ENCODE results near the gene GIGYF2. TPM values are rescaled to one million over a fixed set of nuclear protein-coding genes. Genes with fewer than 3 reads are reported as not detected.

The GIGYF2 gene
- total RNA-seq, 1 donor, result 63.9 TPM

DNA sequence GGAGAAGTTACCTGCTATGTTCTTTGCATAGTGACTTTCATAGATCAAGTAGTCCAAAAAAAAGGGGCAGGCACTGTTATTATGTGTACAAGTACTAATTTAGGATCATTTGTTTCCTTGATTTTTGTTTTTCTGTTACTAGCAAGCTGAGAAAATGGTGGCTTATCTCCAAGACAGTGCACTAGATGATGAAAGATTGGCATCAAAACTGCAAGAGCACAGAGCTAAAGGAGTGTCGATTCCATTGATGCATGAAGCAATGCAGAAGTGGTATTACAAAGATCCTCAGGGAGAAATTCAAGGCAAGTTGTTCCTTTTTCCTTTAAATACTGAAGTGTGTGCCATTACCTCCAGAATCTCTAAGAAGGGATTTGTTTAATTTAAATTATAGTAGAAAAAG is 98.8 kb downstream of the GIGYF2 start:
- TF ChIP-seq, protein P1, sequence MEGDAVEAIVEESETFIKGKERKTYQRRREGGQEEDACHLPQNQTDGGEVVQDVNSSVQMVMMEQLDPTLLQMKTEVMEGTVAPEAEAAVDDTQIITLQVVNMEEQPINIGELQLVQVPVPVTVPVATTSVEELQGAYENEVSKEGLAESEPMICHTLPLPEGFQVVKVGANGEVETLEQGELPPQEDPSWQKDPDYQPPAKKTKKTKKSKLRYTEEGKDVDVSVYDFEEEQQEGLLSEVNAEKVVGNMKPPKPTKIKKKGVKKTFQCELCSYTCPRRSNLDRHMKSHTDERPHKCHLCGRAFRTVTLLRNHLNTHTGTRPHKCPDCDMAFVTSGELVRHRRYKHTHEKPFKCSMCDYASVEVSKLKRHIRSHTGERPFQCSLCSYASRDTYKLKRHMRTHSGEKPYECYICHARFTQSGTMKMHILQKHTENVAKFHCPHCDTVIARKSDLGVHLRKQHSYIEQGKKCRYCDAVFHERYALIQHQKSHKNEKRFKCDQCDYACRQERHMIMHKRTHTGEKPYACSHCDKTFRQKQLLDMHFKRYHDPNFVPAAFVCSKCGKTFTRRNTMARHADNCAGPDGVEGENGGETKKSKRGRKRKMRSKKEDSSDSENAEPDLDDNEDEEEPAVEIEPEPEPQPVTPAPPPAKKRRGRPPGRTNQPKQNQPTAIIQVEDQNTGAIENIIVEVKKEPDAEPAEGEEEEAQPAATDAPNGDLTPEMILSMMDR (IDR thresholded peaks at IDR 0.05; ENCODE audit: insufficient read depth, low read depth, low read length), result no peak
- peak; percentile 33 for DNase-seq (ENCODE audit: low read depth)
- H3K4me3 ChIP-seq (ENCODE audit: low read depth, low read length), result no peak overlapping the region

DNA sequence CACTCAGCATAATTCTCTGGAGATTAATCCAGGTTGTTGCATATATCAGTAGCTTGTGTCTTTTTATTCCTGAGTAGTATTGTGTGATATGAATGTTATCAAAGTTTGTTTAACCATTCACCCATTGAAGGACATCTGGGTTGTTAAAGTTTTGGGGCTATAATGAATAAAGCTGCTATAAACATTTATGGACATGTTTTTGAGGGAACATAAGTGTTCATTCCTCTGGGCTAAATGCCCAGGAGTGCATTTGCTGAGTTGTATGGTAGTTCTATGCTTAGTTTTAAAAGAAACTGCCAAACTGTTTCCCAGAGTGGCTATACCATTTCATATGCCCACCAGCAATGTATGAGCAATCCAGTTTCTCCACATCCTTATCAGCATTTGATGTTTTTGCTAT is 101.1 kb downstream of the GIGYF2 start:
- TF ChIP-seq, protein P1 (IDR thresholded peaks at IDR 0.05; ENCODE audit: insufficient read depth, low read depth, low read length), result no peak
- no peak overlapping the region for H3K4me3 ChIP-seq (ENCODE audit: low read depth, low read length)
- no peak for DNase-seq (ENCODE audit: low read depth)

DNA sequence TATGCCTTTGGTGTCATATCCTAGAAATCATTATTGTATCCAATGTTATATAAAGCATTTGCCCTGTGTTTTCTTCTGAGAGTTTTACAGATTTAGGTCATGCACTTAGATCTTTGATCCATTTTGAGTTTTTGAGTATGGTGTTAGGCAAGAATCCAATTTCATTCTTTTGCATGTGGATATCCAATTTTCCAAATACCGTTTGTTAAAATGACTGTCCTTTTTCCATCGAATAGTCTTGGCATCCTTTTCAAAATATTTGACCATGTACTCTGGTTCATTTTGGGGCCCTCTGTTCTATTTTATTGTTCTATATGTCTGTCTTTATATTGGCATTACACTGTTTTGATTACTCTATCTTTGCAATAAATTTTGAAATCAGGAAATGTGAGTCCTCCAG is 103.0 kb downstream of the GIGYF2 start:
- no peak for DNase-seq (ENCODE audit: low read depth)
- TF ChIP-seq, protein P1 (IDR thresholded peaks at IDR 0.05; ENCODE audit: insufficient read depth, low read depth, low read length), result no peak

DNA sequence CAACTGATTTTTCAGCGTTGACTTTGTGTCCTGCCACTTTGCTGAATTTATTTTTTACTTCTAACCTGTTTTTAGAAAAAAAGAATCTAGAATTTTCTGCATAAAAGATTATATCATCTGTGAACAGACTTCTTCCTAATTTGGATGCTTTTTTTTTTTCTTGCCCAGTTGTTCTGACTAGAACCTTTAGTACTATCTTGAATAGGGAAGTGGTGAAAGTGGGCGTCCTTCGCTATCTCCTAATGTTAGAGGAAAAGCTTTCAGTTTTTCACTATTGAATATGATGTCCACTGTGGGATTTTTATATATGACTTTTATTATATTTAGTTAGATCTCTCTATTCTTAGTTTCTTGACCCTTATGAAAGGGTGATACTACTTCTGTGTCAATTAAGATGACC is 105.0 kb downstream of the GIGYF2 start:
- TF ChIP-seq, protein P1 (IDR thresholded peaks at IDR 0.05; ENCODE audit: insufficient read depth, low read depth, low read length), result no peak
- H3K4me3 ChIP-seq (ENCODE audit: low read depth, low read length), result no peak overlapping the region
- no peak for DNase-seq (ENCODE audit: low read depth)

More for the DNA sequence above, 103.0 kb downstream of the GIGYF2 start:
- no peak overlapping the region for H3K4me3 ChIP-seq (ENCODE audit: low read depth, low read length)

DNA sequence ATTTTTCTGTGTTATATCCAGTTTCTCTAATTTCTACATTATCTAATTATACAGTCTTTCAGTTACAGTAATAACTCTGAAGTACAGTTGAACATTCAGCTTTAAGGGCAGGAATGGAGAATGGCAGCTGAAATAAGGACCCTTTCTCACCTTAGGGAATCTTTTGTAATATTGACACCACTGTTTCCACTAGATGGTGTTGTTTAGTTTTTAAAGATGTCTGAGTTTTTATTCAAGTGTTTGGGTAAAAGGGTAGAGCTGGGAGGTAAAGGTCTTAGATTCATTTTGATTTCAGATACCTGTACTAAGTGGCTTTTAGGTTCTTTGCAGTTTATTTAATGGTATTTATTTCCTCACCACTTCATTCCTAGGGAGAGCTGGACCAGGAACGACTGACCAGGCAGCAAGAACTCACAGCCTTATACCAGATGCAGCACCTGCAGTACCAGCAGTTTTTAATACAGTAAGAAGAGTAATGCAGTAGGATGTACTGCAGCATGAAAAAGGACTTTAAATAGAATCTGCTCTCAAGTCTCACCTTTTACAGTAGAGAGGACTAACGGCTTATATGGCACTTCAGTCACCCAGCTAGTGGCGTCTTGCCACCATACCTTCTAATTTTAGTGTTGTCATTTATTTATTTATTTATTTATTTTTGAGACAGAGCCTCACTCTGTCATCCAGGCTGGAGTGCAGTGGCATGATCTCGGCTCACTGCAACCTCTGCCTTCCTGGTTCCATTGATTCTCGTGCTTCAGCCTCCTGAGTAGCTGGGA is 112.4 kb downstream of the GIGYF2 start:
- TF ChIP-seq, protein P1 (IDR thresholded peaks at IDR 0.05; ENCODE audit: insufficient read depth, low read depth, low read length), result no peak
- no peak for DNase-seq (ENCODE audit: low read depth)
- no peak overlapping the region for H3K4me3 ChIP-seq (ENCODE audit: low read depth, low read length)

DNA sequence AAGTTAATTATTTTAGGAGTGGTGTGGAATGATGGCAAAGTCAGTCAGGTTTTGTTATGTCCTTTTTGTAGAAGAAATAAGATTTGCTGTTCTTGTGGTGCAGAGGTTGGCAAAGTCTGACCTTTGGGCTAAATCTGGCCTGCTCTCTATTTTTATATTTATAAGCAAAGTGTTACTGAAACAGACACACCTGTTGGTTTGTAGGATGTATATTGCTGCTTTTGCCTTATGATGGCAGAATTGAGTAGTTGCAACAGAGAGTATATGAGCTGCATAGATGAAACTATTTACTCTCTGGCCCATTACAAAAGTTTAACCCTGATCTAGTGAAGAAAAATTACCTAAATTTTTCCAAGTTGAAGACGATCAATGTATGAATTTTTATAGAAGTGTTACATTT is 113.3 kb downstream of the GIGYF2 start:
- TF ChIP-seq, protein P1 (IDR thresholded peaks at IDR 0.05; ENCODE audit: insufficient read depth, low read depth, low read length), result no peak
- no peak for DNase-seq (ENCODE audit: low read depth)

DNA sequence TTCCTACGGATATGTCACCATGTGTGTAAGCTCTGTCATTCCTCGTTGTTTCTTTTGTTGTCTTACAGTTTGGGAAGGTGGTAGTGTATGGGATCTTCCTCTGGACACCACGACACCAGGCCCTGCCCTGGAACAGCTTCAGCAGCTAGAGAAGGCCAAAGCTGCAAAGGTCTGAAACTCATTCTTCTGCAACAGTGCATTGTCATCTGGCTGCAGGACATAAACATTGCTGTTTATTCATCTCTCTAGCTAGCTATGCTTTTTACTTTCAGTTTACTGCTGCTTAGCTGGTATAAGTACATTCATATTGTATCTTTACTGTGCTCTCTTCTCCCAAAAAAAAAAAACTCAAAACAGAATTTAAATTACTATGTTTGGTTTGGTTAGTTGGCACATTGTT is 118.4 kb downstream of the GIGYF2 start:
- H3K4me3 ChIP-seq (ENCODE audit: low read depth, low read length), result no peak overlapping the region
- TF ChIP-seq, protein P1 (IDR thresholded peaks at IDR 0.05; ENCODE audit: insufficient read depth, low read depth, low read length), result no peak
- DNase-seq (ENCODE audit: low read depth), result peak; percentile 41

More for the DNA sequence above, 113.3 kb downstream of the GIGYF2 start:
- no peak overlapping the region for H3K4me3 ChIP-seq (ENCODE audit: low read depth, low read length)

All from fibroblast of villous mesenchyme (primary cell).